Measurements from ENCODE around the gene EFR3B.
"Not testable (repeated sequence)": the region's sequence is repeated elsewhere in the genome, so short reads cannot be mapped to it uniquely, and the experiment has no call there.

The EFR3B gene

GRCh38 chr2:25098670-25099486, 57.0 kb downstream of the EFR3B start:
- Histone ChIP-seq H4K20me1 (ENCODE audit: control insufficient read depth, insufficient read depth, low read depth, low read length) (no peaks in the 10 kb centered on the region), H3K27me3 (ENCODE audit: control insufficient read depth, low read length) (peaks cover 11% of the 10 kb centered on the region), H3K27ac (ENCODE audit: low read depth, low read length) (no peak overlapping the region), H3K4me3 (ENCODE audit: low read length) (no peak overlapping the region), H3K79me2 (ENCODE audit: control insufficient read depth, low read length) (no peaks in the 10 kb centered on the region), H3K36me3 (ENCODE audit: control insufficient read depth, low read length) (no peaks in the 10 kb centered on the region), H3F3A (ENCODE audit: control insufficient read depth, insufficient read depth) (no peaks in the 10 kb centered on the region), H3K4me2 (ENCODE audit: low read length) (no peak overlapping the region), H3K9me3 (ENCODE audit: control insufficient read depth, insufficient read depth, low read length) (no peaks in the 10 kb centered on the region), H3K4me1 (ENCODE audit: control insufficient read depth, low read length) (no peaks in the 10 kb centered on the region), H3K9me2 (replicated peaks; ENCODE audit: control insufficient read depth, low read length) (no peaks in the 10 kb centered on the region)
- TF ChIP-seq, protein P1, sequence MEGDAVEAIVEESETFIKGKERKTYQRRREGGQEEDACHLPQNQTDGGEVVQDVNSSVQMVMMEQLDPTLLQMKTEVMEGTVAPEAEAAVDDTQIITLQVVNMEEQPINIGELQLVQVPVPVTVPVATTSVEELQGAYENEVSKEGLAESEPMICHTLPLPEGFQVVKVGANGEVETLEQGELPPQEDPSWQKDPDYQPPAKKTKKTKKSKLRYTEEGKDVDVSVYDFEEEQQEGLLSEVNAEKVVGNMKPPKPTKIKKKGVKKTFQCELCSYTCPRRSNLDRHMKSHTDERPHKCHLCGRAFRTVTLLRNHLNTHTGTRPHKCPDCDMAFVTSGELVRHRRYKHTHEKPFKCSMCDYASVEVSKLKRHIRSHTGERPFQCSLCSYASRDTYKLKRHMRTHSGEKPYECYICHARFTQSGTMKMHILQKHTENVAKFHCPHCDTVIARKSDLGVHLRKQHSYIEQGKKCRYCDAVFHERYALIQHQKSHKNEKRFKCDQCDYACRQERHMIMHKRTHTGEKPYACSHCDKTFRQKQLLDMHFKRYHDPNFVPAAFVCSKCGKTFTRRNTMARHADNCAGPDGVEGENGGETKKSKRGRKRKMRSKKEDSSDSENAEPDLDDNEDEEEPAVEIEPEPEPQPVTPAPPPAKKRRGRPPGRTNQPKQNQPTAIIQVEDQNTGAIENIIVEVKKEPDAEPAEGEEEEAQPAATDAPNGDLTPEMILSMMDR (IDR thresholded peaks at IDR 0.05; ENCODE audit: low read depth, low read length, poor library complexity, severe bottlenecking) = no peak
- TF ChIP-seq EZH2phosphoT487 (IDR thresholded peaks at IDR 0.05; ENCODE audit: borderline replicate concordance, low read length) = no peak

- not testable (repeated sequence) for H3K9me3 ChIP-seq (ENCODE audit: control insufficient read depth, insufficient read depth, low read length); H3K9me2 ChIP-seq (replicated peaks; ENCODE audit: control insufficient read depth, low read length); H3K4me2 ChIP-seq (ENCODE audit: low read length); H3K4me3 ChIP-seq (ENCODE audit: low read length); H3K79me2 ChIP-seq (ENCODE audit: control insufficient read depth, low read length); H3K4me1 ChIP-seq (ENCODE audit: control insufficient read depth, low read length); H3F3A ChIP-seq (ENCODE audit: control insufficient read depth, insufficient read depth); H3K36me3 ChIP-seq (ENCODE audit: control insufficient read depth, low read length); H4K20me1 ChIP-seq (ENCODE audit: control insufficient read depth, insufficient read depth, low read depth, low read length); H3K27ac ChIP-seq (ENCODE audit: low read depth, low read length)
- peaks cover 11% of the 10 kb centered on the region for H3K27me3 ChIP-seq (ENCODE audit: control insufficient read depth, low read length)
Observed at GRCh38 chr2:25102352-25102751, 60.5 kb downstream of the EFR3B start.

GRCh38 chr2:25103287-25103871, 61.5 kb downstream of the EFR3B start:
- H3K27me3 ChIP-seq (ENCODE audit: control insufficient read depth, low read length) = peaks cover 12% of the 10 kb centered on the region
- no peaks in the 10 kb centered on the region for H3K79me2 ChIP-seq (ENCODE audit: control insufficient read depth, low read length)
- no peak overlapping the region for H3K4me2 ChIP-seq (ENCODE audit: low read length)
- TF ChIP-seq, protein P1 (IDR thresholded peaks at IDR 0.05; ENCODE audit: low read depth, low read length, poor library complexity, severe bottlenecking) = no peak
- TF ChIP-seq EZH2phosphoT487 (IDR thresholded peaks at IDR 0.05; ENCODE audit: borderline replicate concordance, low read length) = no peak
- no peaks in the 10 kb centered on the region for H3K36me3 ChIP-seq (ENCODE audit: control insufficient read depth, low read length)
- H3F3A ChIP-seq (ENCODE audit: control insufficient read depth, insufficient read depth) = no peaks in the 10 kb centered on the region
- H3K4me1 ChIP-seq (ENCODE audit: control insufficient read depth, low read length) = no peaks in the 10 kb centered on the region
- no peaks in the 10 kb centered on the region for H4K20me1 ChIP-seq (ENCODE audit: control insufficient read depth, insufficient read depth, low read depth, low read length)
- H3K9me3 ChIP-seq (ENCODE audit: control insufficient read depth, insufficient read depth, low read length) = no peaks in the 10 kb centered on the region
- no peak overlapping the region for H3K27ac ChIP-seq (ENCODE audit: low read depth, low read length)
- no peaks in the 10 kb centered on the region for H3K9me2 ChIP-seq (replicated peaks; ENCODE audit: control insufficient read depth, low read length)
- no peak overlapping the region for H3K4me3 ChIP-seq (ENCODE audit: low read length)

DNA sequence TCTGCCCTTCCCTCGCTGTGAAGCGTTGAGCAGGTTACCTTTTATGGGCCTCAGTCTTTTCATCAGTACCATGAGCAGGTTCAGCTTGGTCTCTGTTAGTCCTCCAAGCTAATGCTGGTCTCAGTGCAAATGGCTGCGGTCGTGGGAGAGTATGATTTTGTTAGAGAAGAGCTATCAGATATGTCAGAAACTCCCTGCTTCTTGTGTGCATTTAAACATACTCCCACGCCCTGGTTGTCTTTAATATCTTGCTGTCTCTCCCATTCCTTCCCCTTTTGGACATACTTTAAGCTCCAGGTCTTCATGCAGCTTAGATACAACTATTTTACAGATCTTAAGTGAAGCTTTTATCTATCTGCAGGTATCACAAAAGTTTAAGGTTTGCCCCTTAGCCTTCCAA, 62.9 kb downstream of the EFR3B start:
- Histone ChIP-seq H4K20me1 (ENCODE audit: control insufficient read depth, insufficient read depth, low read depth, low read length) (no peaks in the 10 kb centered on the region), H3K9me3 (ENCODE audit: control insufficient read depth, insufficient read depth, low read length) (no peaks in the 10 kb centered on the region), H3K4me1 (ENCODE audit: control insufficient read depth, low read length) (no peaks in the 10 kb centered on the region), H3K27me3 (ENCODE audit: control insufficient read depth, low read length) (peaks cover 13% of the 10 kb centered on the region), H3K4me2 (ENCODE audit: low read length) (no peak overlapping the region), H3K4me3 (ENCODE audit: low read length) (no peak overlapping the region), H3K9me2 (replicated peaks; ENCODE audit: control insufficient read depth, low read length) (no peaks in the 10 kb centered on the region), H3K27ac (ENCODE audit: low read depth, low read length) (no peak overlapping the region), H3K36me3 (ENCODE audit: control insufficient read depth, low read length) (no peaks in the 10 kb centered on the region), H3K79me2 (ENCODE audit: control insufficient read depth, low read length) (no peaks in the 10 kb centered on the region), H3F3A (ENCODE audit: control insufficient read depth, insufficient read depth) (no peaks in the 10 kb centered on the region)
- no peak for TF ChIP-seq EZH2phosphoT487 (IDR thresholded peaks at IDR 0.05; ENCODE audit: borderline replicate concordance, low read length)
- TF ChIP-seq, protein P1 (IDR thresholded peaks at IDR 0.05; ENCODE audit: low read depth, low read length, poor library complexity, severe bottlenecking) = no peak
